GM23338 (cell line): Measurements from ENCODE around the gene ARHGAP30. TPM values are rescaled to one million over a fixed set of nuclear protein-coding genes. Genes with fewer than 3 reads are reported as not detected.
"Not testable (repeated sequence)": the region's sequence is repeated elsewhere in the genome, so short reads cannot be mapped to it uniquely, and the experiment has no call there.

Experiments used
- ATAC-seq: fragments of 200-7000 bp; cut with Tn5 transposase; 3 replicates; pipeline ENCODE4 v1.9.1; 2020
- DNase-seq: peaks from one replicate; pipeline ENCODE4 v3.0.0-alpha.2; 2015; ENCODE audit warnings: low spot score
- H2AFZ ChIP-seq: fragments of 200-600 bp; sonication (generic); 2 replicates; pipeline ENCODE4 v1.8.0; 2016; ENCODE audit warnings: antibody characterized with exemption, mild to moderate bottlenecking, moderate library complexity
- H3F3A ChIP-seq: fragments of 200-600 bp; sonication (generic); replicated peaks from 2 replicates; pipeline ENCODE4 v1.8.0; 2017; ENCODE audit warnings: antibody characterized with exemption, mixed run types, low read depth
- H3K27ac ChIP-seq: fragments of 200-600 bp; sonication (generic); 2 replicates; pipeline ENCODE4 v1.6.1; 2016; ENCODE audit warnings: low read depth
- H3K27me3 ChIP-seq: fragments of 200-600 bp; sonication (generic); 2 replicates; pipeline ENCODE4 v1.8.0; 2016; ENCODE audit warnings: mild to moderate bottlenecking, mixed run types, moderate library complexity; ENCODE audit not compliant: insufficient read depth
- H3K36me3 ChIP-seq: fragments of 200-600 bp; sonication (generic); 2 replicates; pipeline ENCODE4 v1.8.0; 2016; ENCODE audit warnings: mild to moderate bottlenecking; ENCODE audit not compliant: insufficient read depth
- H3K4me1 ChIP-seq: fragments of 200-600 bp; sonication (generic); 2 replicates; pipeline ENCODE4 v1.8.0; 2016; ENCODE audit warnings: mild to moderate bottlenecking, moderate library complexity; ENCODE audit not compliant: insufficient read depth
- H3K4me2 ChIP-seq: fragments of 200-600 bp; sonication (generic); 2 replicates; pipeline ENCODE4 v1.7.1; 2017; ENCODE audit warnings: mixed run types
- H3K4me3 ChIP-seq: fragments of 200-600 bp; sonication (generic); 2 replicates; pipeline ENCODE4 v1.6.1; 2016; ENCODE audit warnings: mixed run types
- H3K79me2 ChIP-seq: fragments of 200-600 bp; sonication (generic); replicated peaks from 2 replicates; pipeline ENCODE4 v1.8.0; 2017; ENCODE audit warnings: mild to moderate bottlenecking; ENCODE audit not compliant: insufficient read depth
- H3K9me2 ChIP-seq: fragments of 200-600 bp; sonication (generic); 2 replicates; pipeline ENCODE4 v1.8.0; 2017; ENCODE audit not compliant: insufficient read depth
- H4K20me1 ChIP-seq: fragments of 200-600 bp; sonication (generic); replicated peaks from 2 replicates; pipeline ENCODE4 v1.8.0; 2017; ENCODE audit warnings: mild to moderate bottlenecking; ENCODE audit not compliant: insufficient read depth
- H3K27ac Mint-ChIP-seq: 2 replicates; pipeline ENCODE4 v1.8.0; 2020; ENCODE audit warnings: inconsistent platforms, mild to moderate bottlenecking, moderate library complexity, mixed read lengths
- H3K27me3 Mint-ChIP-seq: 3 replicates; pipeline ENCODE4 v1.8.0; 2022; ENCODE audit warnings: low read depth, mild to moderate bottlenecking, moderate library complexity, mixed read lengths, inconsistent platforms; ENCODE audit not compliant: insufficient read depth, poor library complexity
- H3K36me3 Mint-ChIP-seq: 3 replicates; pipeline ENCODE4 v1.8.0; 2021; ENCODE audit warnings: low read depth, mild to moderate bottlenecking, inconsistent platforms, moderate library complexity, mixed read lengths
- H3K4me1 Mint-ChIP-seq: 3 replicates; pipeline ENCODE4 v1.8.0; 2020; ENCODE audit warnings: mild to moderate bottlenecking, inconsistent platforms, mixed read lengths
- H3K4me3 Mint-ChIP-seq: 3 replicates; pipeline ENCODE4 v1.8.0; 2021; ENCODE audit warnings: moderate library complexity, mild to moderate bottlenecking, inconsistent platforms, mixed read lengths
- H3K9me3 Mint-ChIP-seq: 3 replicates; pipeline ENCODE4 v1.8.0; 2020; ENCODE audit warnings: moderate library complexity, mild to moderate bottlenecking, inconsistent platforms, mixed read lengths
- CREB1 ChIP-seq: fragments of 250-450 bp; sonication (Bioruptor Pico); IDR thresholded peaks from 2 replicates; pipeline ENCODE4 v1.5.0; 2020; ENCODE audit warnings: low read depth, mild to moderate bottlenecking, moderate library complexity
- NANOG ChIP-seq: IDR thresholded peaks from 2 replicates; pipeline ENCODE4 v1.6.1; 2016; ENCODE audit warnings: antibody characterized with exemption, borderline replicate concordance
- STAT1 ChIP-seq: IDR thresholded peaks from one replicate; pipeline ENCODE4 v1.6.1; 2016; ENCODE audit warnings: antibody characterized with exemption; ENCODE audit not compliant: unreplicated experiment
- ZNF331 ChIP-seq: fragments of 250-450 bp; sonication (Bioruptor Pico); IDR thresholded peaks from 2 replicates; pipeline ENCODE4 v1.5.0; 2020; ENCODE audit warnings: low read depth, mild to moderate bottlenecking, moderate library complexity
- ZNF462 ChIP-seq: fragments of 250-450 bp; sonication (Bioruptor Pico); IDR thresholded peaks from 2 replicates; pipeline ENCODE4 v1.5.0; 2020; ENCODE audit warnings: mild to moderate bottlenecking, moderate library complexity
- polyA plus RNA-seq: library from polyadenylated mRNA; unstranded; fragments of >200 nt; fragmentation: Nextera tagmentation; extraction: Ambion mirVana; gene quantifications from 2 replicates; pipeline ENCODE4 v1.2.1, GENCODE V29; 2016
- total RNA-seq: library from RNA; depleted of rRNA; stranded (reverse); fragments of >200 nt; shearing (Covaris generic); gene quantifications from 2 replicates; pipeline ENCODE4 v1.2.3, GENCODE V29; 2014

ARHGAP30 gene
- total and polyA plus RNA-seq, 2 experiments from 2014 or later: 0.45 TPM; not detected in 1

GRCh38 chr1:161066694-161067093, 3.0 kb downstream of the ARHGAP30 start (continued):
- TF ChIP-seq ZNF462 (CRISPR knock-in tag): no peak
- TF ChIP-seq ZNF331: no peak
- TF ChIP-seq CREB1 (CRISPR knock-in tag): no peak
- TF ChIP-seq STAT1: no peak
- TF ChIP-seq NANOG: no peak

- H3K4me2 ChIP-seq, H3K27me3 Mint-ChIP-seq, H3K9me3 Mint-ChIP-seq, H3K4me3 Mint-ChIP-seq, ATAC-seq, H3F3A ChIP-seq, H3K27ac ChIP-seq, H2AFZ ChIP-seq, H4K20me1 ChIP-seq, H3K36me3 Mint-ChIP-seq, H3K27me3 ChIP-seq, H3K79me2 ChIP-seq, H3K36me3 ChIP-seq, H3K27ac Mint-ChIP-seq, H3K4me3 ChIP-seq, DNase-seq, H3K9me2 ChIP-seq: not testable (repeated sequence)
- peaks cover 13% of the 10 kb centered on the region; the same call in 1 of the 2 replicates for H3K4me1 ChIP-seq
- peaks cover 11% of the 10 kb centered on the region; the same call in 2 of the 3 replicates for H3K4me1 Mint-ChIP-seq
Measured at GRCh38 chr1:161065681-161066080, 4.0 kb downstream of the ARHGAP30 start.

GRCh38 chr1:161063936-161064335, 5.8 kb downstream of the ARHGAP30 start:
- H3K4me3 Mint-ChIP-seq, ATAC-seq, DNase-seq, H3K4me2 ChIP-seq, H3K27me3 Mint-ChIP-seq, H3K9me2 ChIP-seq, H4K20me1 ChIP-seq, H3K9me3 Mint-ChIP-seq, H3K27me3 ChIP-seq, H3K36me3 ChIP-seq, H3K27ac Mint-ChIP-seq, H2AFZ ChIP-seq, H3F3A ChIP-seq, H3K27ac ChIP-seq, H3K36me3 Mint-ChIP-seq, H3K4me3 ChIP-seq, H3K79me2 ChIP-seq: not testable (repeated sequence)
- H3K4me1 ChIP-seq: peaks cover 13% of the 10 kb centered on the region; the same call in 1 of the 2 replicates
- H3K4me1 Mint-ChIP-seq: peaks cover 11% of the 10 kb centered on the region; the same call in 2 of the 3 replicates
